Skeletal muscle cell (primary cell): Measurements from ENCODE around the gene TMTC1.

Experiments used
- DNase-seq: peaks from one replicate; pipeline ENCODE4 v3.0.0-alpha.2; 2010; ENCODE audit warnings: low read depth
- H3K4me3 ChIP-seq: 2 replicates; pipeline ENCODE4 v1.5.1; 2011; ENCODE audit warnings: low read depth, mild to moderate bottlenecking, control low read depth, low read length, moderate library complexity

Gene TMTC1

DNA sequence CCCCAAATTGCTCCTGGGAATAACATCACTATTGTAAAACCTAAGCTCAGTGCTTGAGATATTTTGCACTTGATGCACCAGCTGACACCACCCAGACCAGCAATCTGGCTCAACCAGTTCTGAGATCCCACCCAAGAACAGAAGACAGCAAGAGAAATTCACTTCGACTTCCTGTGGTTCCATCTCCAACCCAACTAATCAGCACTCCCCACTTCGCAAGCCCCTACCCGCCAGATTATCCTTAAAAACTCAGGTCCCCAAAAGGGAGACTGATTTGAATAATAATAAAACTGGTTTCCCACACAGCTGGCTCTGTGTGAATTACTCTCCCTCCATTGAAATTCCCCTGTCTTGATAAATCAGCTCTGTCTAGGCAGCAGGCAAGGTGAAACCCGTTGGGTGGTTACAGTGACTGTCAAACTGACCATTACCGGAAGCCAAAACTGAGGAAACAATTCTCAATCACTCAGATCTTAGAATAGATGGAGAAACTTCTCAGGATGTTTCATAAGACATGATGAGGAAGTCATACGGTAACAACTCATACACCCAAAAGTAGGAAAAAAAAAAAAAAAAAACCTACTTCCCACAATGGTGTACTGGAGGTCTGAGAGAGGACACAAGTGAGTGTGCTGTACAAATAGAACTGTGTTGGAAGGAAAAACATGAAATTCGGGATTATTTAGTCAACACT, 92.4 kb downstream of the TMTC1 start:
- no peak overlapping the region for H3K4me3 ChIP-seq
- DNase-seq, result no peak

DNA sequence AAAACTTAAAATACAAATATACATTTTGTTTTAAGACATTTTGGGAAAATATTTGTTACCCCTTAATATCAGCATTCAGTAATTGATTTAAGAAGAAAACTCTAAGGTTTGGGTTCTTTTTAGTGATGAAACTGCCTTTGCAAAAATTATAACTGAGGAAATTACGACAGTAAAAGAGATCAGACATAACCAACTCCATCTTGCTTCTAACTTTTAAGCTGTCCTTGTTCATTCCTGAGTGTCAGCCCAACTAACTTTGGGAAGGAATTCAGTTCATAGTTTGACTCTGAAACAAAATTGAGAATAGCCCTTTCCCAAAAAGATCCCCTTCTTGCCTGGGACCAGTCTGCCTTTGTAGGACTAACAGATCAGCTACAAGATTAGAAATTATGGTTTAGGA, 93.0 kb downstream of the TMTC1 start:
- no peak overlapping the region for H3K4me3 ChIP-seq
- DNase-seq, result no peak

DNA sequence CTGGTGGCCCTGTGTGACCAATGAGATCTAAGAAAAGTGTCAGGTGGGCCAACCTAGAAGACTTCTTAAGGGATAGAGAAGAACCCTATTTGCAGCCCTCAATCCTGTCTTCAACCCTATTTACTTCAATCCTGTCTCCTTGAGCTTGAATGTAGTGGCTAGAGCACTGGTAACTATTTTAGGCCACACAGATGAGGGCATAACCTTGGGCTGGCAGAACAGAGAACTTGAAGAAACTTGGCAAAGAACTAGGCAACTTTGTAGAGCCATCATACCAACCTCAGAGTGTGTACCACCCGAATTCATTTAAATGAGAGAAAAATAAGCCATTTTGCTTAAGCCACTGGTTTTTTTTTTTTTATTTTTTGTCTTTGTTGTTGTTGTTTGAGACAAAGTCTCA, 94.8 kb downstream of the TMTC1 start:
- DNase-seq, result no peak
- H3K4me3 ChIP-seq, result no peak overlapping the region

DNA sequence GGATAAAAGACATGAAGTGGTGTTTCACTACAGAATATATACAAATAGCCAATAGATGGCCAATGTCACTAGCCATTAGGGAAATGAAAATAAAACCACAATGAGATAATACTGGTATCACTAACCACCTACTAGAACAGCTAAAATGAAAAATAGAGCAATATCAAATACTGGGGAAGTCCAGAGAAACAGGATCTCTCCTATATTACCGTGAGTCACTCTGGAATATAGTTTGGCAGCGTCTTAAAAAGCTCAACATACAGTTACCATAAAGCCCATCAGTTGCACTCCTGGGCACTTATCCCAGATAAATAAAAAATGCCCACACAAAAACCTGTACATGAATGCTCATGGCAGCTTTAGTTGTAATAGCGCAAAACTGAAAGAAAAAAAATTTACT, 101.7 kb downstream of the TMTC1 start:
- DNase-seq, result peak; percentile 25
- no peak overlapping the region for H3K4me3 ChIP-seq

DNA sequence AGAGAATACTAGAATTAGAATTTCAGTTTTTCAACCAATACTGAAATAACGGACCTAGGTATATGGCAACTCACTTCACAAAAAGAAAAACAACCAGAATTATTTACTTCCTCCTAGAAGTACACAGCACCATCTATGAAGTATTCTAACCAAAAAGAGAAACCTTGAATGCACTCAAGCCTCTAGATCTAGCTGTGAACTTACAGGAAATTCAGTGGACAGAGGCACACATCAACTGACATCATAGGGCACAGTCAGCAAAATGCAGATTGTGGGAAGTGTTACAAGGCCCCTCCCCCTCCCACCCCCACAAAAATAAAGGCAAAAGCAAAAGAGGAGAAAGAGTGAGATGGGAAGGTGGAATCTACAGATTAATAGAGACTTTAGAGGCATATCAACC, 102.4 kb downstream of the TMTC1 start:
- no peak overlapping the region for H3K4me3 ChIP-seq
- no peak for DNase-seq

DNA sequence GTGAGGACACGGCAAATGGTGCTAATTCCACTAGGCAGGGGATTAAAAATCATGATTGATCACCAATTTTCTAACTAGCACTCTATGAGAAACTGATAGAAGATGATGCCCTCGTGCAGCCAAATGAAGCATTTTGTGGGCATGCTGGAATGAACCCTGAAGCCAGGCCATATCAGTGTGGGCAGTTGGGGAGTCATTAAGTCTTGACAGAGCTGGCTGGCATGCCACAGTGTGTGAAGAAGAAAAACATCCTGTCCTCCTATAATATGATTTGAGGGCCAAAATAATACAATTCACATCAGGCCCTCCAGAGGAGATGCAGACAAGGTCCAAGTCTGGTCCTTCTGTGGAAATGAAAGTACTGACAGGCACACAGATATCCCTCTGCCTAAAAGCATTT, 107.1 kb downstream of the TMTC1 start:
- H3K4me3 ChIP-seq, result no peak overlapping the region
- DNase-seq, result no peak

DNA sequence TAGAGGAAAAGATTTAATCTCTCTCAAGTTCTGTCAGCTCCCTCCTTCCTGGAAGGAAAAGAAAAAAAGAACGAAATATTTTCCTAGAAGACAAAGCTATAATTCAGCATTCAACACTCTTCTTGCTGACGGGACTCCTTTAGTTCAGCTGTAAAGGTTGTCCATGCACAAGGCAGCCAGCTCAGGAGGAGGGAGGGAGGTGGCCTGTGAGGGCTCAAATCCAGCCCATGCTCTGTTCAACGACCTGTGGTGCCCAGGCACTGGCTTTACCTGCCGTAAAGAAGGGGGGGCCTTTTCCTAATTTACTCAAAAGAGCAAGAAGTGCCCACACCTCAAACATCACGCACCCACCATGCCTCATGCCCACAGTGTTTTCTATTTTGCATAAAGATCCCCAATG, 109.3 kb downstream of the TMTC1 start:
- no peak for DNase-seq
- H3K4me3 ChIP-seq, result no peak overlapping the region

DNA sequence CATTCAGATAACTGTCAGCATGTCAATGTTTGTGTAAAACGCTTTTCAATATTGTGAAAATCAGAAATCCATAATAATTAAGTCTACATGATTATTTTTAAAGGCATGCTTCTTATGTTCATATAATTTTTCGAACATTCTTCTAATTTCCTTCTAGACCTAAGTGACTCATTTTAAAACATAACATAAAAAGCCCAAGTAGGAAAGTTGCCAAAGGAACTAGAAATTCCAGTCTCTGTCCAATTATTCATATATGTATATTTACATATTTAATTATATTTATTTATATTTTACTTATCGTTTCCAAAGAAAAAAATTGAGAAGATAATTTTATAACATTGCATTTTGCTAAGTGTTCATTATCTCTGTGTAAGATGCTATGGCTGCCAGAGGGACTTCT, 110.4 kb downstream of the TMTC1 start:
- no peak overlapping the region for H3K4me3 ChIP-seq
- no peak for DNase-seq

DNA sequence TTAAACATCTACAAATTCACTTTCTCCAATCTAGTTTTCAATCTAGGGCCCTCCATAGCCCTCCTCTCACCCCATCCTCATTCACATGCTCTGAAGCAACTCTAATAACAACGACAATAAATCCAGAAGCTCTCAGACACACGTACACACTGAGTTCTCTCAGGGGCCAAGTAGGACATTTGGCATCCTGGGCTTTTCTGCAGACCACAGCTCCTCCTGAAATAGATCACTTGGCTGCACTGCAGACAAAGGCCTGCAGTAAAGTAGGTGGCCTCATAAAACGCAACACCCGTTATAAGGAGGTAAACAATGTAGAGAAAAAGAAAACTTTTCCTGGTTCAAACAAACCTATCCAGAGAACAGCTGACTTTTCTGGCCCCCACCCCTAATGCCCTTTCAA, 111.2 kb downstream of the TMTC1 start:
- no peak overlapping the region for H3K4me3 ChIP-seq
- no peak for DNase-seq

DNA sequence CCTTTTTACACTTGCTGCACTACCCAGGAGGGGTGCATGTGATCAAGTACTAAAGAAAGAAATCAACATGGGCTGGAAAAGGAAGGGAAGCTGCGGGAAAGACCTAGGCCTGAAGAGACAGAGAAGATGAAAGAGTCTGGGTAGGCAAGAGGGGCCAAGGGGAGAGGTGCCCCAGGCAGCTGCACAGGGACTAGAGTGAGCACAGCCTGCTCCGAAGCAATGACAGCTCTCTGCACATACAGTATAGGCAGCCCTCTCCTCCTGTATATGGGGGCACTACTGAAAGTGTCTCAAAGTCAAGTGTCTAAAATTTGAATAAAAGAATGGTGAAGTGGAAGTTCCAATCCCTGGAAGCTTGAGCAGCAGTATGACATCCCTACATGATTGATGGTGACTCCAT, 112.0 kb downstream of the TMTC1 start:
- no peak for DNase-seq
- no peak overlapping the region for H3K4me3 ChIP-seq

DNA sequence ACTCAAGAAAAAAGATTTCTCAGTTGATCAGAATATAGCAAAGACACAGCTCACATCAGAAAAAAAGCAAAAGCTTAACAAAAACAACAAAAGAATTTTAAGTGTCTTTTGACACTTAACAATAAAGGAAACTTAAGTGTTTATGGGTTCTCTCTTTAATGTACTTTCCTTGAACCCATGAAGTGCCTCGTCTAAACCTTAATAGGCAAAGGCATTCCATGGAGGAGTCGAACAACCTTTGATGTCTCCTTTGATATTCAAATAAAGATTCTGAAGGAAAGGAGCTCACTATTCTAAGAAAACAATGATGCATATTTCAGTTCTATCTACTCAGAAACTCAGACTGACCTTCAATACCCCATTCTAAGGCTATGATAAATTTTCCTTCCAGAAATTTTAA, 116.7 kb downstream of the TMTC1 start:
- no peak for DNase-seq
- H3K4me3 ChIP-seq, result no peak overlapping the region

DNA sequence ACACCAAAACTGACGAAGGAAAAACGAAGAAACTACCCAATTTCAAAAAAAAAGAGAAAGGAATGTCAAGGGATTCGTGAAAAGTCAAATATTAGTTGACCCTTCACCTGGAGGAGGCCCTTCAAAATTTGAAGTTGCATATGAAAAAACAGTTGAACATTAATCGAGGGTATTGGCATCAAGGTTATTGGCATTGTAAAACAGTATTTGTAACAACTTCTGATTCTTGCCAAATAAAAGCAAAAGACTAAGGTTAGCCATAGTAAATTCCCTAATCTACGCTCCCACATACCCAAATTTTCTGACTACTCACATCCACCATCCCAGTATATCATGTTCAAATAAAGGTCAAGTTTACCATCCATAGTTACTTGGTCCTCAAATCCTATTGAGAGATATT, 118.6 kb downstream of the TMTC1 start:
- DNase-seq, result no peak
- no peak overlapping the region for H3K4me3 ChIP-seq

DNA sequence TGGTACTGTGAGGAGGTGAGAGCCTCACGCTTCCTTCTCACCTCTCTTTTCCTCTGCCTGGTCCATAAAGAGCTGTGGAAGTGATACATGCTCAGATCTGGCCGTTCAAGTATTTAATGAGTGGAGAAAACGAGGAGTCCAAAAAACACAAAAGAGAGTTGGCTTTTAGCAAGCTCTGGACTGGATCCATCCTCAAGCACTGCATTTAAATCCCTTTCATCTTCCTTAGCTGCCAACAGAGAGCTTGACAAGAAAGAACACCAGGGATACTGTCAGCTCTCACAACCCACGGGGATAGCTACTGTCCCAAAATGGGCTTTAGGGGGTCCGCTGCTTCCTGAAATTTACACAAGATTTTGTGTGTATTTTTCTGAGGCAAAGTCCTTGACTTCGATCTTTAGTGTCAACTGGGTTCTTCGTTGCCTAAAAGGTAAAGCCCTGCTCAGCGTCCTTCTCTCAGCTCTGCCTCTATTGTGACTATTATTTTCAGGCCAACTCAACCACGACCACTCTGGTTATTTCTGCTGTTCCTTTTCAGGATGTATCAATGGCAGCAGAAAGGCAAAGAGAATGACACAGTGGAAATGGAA, 120.9 kb downstream of the TMTC1 start:
- H3K4me3 ChIP-seq, result no peak overlapping the region
- DNase-seq, result no peak

DNA sequence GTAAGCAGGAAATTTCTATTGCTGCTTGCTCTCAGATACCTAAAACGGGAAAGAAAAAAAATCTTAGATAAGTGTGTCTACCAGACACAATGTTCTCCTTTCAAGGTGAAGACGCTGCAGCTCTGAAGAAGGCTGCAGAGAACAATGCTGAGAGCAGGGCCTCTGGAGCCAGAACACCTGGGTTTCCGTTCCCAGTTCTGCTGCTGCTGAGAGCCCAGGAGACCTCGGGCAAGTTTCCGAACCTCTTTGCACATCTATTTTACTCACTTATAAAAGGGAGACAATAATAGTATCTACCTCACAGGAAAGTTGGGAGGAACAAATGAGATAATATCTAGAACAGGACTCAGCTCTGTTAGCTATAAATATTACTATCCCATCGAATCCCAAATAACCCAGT, 122.9 kb downstream of the TMTC1 start:
- no peak for DNase-seq
- H3K4me3 ChIP-seq, result no peak overlapping the region

DNA sequence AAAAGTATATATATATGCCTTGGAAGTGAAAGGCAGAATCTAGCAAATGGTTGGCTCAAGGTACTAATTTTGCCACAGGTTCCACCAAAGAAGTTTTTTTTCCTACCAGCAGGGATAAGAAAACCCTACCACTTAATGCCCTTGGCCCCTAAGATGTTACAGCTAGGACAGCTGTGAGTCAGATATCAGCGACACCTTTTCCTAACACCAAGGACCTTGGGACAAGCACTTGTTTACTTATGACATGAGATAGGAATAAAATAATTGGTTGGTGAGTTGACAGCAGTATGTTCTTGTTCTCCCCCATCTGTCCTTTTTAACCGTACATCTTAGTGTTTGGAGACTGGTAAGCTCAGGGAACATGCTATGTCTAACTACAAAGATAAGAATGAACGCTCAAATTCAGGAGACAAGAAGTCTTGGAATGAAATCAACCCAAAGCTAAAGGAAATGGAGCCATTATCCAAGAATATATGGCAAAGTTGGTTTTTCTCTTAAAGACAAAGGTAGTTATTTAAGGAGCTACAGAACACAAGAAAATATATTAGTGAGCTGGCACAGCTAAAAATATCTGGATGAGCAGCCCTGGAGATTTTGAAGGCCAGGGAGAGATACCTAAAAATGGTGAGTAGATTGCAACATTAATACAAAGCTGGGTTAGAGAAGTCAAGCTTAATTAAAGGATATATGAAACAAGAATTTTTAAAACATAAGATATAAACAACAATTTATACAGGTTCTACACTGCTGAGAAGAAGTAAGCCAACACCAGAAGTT, 126.8 kb downstream of the TMTC1 start:
- no peak overlapping the region for H3K4me3 ChIP-seq
- no peak for DNase-seq

DNA sequence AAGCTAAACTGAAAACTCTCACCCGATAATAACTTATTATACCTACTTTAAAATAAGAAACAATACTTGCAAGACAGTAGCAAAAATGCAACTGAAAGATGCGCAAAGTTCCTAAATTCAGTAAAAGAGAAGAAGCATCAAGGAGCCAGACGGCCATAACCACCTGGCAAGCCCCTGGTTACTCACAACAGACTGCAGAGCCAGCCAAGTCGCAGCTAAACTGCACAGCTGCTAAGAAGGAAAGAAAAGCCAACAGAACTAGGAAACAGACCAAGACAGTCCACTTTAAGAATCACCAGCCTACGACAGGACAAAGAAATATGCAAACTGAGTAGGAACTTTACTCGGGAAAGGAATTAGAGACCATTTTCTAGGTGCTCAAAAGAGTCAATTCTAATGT, 127.9 kb downstream of the TMTC1 start:
- no peak for DNase-seq
- no peak overlapping the region for H3K4me3 ChIP-seq

DNA sequence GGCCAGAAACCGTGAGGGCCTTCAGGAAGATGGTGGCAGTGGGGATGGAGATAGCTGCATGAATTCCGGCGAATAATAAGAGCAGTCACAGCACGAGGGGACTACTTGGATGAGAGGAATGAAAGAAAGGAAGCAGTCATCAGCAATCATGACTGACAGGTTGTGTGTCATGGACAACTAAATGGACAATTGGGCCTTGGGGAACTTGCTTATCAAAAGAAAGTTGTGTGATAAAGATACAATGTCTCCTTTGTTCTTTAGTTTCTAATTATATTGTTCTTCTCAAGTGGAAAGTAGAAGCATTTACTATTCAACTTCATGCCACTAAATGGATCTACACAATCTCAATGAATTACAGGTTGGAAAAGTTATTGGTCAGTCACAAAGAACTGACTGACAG, 130.5 kb downstream of the TMTC1 start:
- H3K4me3 ChIP-seq, result no peak overlapping the region
- DNase-seq, result no peak

DNA sequence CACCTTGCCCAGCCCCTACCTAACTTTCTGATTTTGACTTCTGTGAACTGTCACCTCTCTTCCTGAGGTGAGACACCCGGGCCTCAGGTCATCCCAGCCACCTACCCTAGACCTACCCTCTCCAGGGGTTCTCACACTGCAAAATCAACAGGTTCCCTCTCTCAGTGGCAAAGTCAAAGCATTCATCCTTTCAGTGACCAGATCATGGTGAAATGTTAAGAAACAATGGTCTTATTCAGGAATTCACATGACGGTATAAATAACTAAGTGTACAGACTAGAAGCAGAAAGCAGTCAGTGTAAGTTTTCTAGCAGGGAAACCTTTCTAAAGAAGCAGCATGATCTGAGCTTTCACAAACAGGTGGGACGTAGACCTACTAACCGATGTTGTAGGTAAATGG, 133.4 kb downstream of the TMTC1 start:
- no peak for DNase-seq
- no peak overlapping the region for H3K4me3 ChIP-seq

DNA sequence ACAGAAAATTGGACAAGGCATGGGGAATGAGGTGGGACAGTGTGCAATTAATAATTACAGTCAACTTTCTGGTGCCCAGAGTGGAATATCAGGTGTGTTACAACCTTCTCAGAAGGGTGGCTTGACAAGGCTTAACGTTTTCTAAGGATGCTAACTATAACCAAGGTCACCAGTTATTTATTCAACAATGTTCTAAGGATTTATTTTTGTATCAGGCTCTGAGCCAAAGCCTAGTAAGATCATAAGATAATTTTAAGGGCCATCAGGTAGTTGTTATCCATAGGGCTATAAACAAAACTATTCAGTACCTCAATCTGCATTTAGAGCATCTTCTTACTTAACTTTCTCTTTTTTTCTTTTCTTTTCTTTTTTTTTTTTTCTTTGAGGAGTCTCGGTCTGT, 134.0 kb downstream of the TMTC1 start:
- H3K4me3 ChIP-seq, result no peak overlapping the region
- DNase-seq, result no peak

DNA sequence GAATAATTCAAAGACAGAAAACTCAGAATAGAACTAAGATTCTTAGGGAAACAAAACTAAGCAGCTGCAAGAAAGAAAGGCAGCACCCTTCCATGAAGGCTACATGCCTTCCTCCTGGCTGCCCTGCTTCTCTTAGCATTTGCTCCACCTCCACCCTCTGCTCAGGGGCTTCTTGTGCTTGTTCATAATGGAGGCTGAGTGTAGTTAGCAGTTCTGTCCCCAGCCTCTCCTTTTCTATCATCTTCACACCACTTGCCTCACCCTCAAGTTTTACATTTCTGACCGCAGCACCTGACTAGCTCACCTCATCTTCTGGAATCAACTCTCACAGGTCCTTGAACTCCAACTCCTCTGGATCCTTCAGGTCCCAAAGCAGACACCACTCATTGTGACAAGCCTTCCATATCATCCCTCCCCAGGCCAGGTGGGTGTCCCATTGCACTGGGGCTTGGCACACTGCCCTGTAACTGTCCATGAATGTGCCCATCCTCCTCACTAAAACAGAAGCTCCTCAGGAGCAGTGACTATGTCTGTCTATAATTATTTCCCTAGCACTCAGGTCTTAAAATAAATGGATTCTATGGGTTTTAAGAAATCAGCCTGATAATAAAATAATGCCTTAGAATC, 139.1 kb downstream of the TMTC1 start:
- DNase-seq, result no peak
- H3K4me3 ChIP-seq, result no peak overlapping the region
